ENCODE results near the gene TBC1D21.

TBC1D21 gene

GRCh38 chr15:73888224-73889041 is 15.1 kb downstream of the TBC1D21 start:
- DNase-seq (ENCODE audit: low read depth in 4 of 4, low spot score in 1 of 4), result no peak

- no peak for DNase-seq (ENCODE audit: low read depth in 4 of 4, low spot score in 1 of 4)
Observed at GRCh38 chr15:73889053-73889761, 15.8 kb downstream of the TBC1D21 start.

- no peak for DNase-seq (ENCODE audit: low read depth in 4 of 4, low spot score in 1 of 4)
Observed at GRCh38 chr15:73889762-73890124, 16.4 kb downstream of the TBC1D21 start.

- no peak for DNase-seq (ENCODE audit: low read depth in 4 of 4, low spot score in 1 of 4)
Observed at GRCh38 chr15:73891328-73892315, 18.3 kb downstream of the TBC1D21 start.

GRCh38 chr15:73892446-73893226 is 19.3 kb downstream of the TBC1D21 start:
- DNase-seq (ENCODE audit: low read depth in 4 of 4, low spot score in 1 of 4), result no peak

- no peak for DNase-seq (ENCODE audit: low read depth in 4 of 4, low spot score in 1 of 4)
Observed at GRCh38 chr15:73894133-73894814, 20.9 kb downstream of the TBC1D21 start.

- peak in 3 of 4 experiments; percentile 23 to 38 (median 31) for DNase-seq (ENCODE audit: low read depth in 4 of 4, low spot score in 1 of 4)
Observed at GRCh38 chr15:73897441-73898261, 24.3 kb downstream of the TBC1D21 start.

GRCh38 chr15:73899197-73900094 is 26.1 kb downstream of the TBC1D21 start:
- no peak for DNase-seq (ENCODE audit: low read depth in 4 of 4, low spot score in 1 of 4)

- DNase-seq (ENCODE audit: low read depth in 4 of 4, low spot score in 1 of 4), result no peak
Observed at GRCh38 chr15:73900095-73900712, 26.8 kb downstream of the TBC1D21 start.

GRCh38 chr15:73901126-73901810 is 27.9 kb downstream of the TBC1D21 start:
- no peak for DNase-seq (ENCODE audit: low read depth in 4 of 4, low spot score in 1 of 4)

- no peak for DNase-seq (ENCODE audit: low read depth in 4 of 4, low spot score in 1 of 4)
Observed at GRCh38 chr15:73902121-73903020, 29.0 kb downstream of the TBC1D21 start.

GRCh38 chr15:73904026-73904815 is 30.9 kb downstream of the TBC1D21 start:
- no peak for DNase-seq (ENCODE audit: low read depth in 4 of 4, low spot score in 1 of 4)

- DNase-seq (ENCODE audit: low read depth in 4 of 4, low spot score in 1 of 4), result no peak
Observed at GRCh38 chr15:73905225-73905827, 32.0 kb downstream of the TBC1D21 start.

GRCh38 chr15:73906346-73907034 is 33.1 kb downstream of the TBC1D21 start:
- DNase-seq (ENCODE audit: low read depth in 4 of 4, low spot score in 1 of 4), result no peak

Data from stimulated activated CD4-positive, alpha-beta T cell treated with anti-CD3 and anti-CD28 coated beads, Interleukin-1b, Interleukin-23, amount 100 ng/mL, for 24 hours (primary cell).